Bone marrow (tissue), 2 donors: ENCODE data around the gene RNU6-7.

Source experiments
- DNase-seq, 2 donors: peaks; one replicate each; lab custom pipeline; 2025; lab: John Stamatoyannopoulos, UW

Gene RNU6-7

DNA sequence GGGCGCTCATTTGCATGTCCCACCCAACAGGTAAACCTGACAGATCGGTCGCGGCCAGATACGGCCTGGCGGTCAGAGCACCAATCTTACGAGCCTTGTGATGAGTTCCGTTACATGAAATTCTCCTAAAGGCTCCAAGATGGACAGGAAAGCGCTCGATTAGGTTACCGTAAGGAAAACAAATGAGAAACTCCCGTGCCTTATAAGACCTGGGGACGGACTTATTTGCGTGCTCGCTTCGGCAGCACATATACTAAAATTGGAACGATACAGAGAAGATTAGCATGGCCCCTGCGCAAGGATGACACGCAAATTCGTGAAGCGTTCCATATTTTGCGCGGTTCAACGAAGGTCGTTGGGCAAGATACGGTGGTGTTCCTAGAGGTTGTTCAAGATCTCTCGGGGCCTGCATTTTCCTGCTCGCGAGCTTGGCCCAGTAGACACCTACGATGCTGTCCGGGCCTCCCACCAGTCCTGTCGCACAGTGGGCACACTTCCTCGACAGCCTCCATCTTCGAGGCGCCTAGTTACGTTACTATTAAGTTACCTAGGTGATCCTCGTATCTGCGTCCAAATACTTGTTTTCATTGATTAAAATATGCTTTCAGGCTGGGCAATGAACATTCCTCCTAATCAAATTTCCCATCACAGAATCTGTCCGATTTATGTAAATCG, at the start of gene RNU6-7:
Gene RNU6-7, plus strand, starts transcription at position 230 of the 675 bp plus-strand sequence.
- DNase-seq, result no peak

DNA sequence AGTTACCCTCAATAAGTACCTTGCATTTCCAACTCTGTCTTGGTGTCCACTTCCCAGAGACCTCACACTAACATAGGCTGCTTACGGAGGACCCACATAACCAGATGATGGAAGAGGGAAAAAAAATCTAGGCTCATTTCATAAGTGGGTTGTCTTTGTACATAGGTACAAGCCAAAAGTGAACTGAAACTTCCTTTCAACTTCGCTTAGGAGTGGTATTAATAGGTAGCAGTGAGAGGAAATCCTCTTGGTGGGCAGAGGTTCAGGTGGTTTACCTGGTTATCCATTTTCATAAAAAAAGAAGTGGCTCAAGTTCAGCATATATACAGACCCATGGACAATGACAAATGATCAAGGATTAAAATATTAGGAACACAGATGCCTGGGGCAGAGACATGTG, 35.8 kb upstream of the RNU6-7 start:
- DNase-seq, result no peak

DNA sequence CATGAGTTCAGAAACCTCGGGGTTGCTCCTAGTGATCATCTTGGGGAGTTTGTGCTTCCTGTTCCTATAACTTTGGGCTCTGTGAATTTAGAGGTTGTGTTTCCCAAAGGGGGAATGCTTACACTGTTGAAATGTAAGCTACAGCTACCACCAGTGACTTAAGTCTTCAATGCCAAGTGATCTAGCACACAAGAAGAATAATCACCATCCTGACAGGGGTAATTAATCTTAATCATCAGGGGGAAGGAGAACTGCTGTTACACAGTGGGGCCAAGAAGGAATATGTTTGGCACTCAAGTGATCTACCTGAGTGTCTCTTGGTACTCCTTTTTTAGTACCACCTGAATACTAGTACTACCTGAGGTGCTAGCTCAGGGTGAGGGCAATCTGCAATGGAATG, 34.9 kb upstream of the RNU6-7 start:
- DNase-seq, result no peak

DNA sequence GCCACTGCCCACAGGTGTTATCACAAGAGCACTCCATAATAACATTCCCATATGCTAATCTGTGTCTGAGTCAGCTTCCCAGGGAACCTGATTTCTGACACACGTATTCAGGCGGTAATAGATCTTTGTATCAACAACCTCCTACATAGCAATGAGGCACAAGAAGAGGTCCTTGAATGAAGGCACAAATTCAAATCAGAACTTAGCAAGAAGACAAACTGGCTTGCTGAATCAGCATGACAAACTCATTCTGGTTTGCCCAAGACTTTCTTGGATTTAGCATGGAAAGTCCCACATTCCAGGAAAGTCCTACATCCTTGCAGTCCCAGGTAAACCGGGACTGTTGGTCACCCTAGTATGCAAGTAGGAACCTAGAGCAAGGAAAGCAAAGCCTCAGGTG, 33.9 kb upstream of the RNU6-7 start:
- DNase-seq, result no peak

DNA sequence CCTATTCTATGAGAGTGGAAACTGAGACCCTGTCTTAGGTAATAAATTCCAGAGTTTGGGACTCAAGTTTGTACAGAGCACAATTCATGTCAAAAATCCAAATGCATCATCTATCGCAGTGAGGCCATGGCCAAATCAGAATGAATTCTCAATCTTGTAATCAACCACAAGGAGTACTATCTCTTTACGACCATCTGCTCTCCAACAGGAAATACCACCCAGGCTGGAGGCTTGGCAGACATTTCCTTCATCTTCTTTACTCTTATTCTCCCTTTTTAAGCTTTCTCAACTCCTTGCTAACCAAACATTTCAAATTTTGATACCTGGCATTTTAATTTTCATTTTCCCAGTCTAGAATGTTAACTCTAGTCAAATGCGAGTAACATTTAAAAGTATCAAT, 32.7 kb upstream of the RNU6-7 start:
- peak in 1 of 2 donors; percentile 58 for DNase-seq

DNA sequence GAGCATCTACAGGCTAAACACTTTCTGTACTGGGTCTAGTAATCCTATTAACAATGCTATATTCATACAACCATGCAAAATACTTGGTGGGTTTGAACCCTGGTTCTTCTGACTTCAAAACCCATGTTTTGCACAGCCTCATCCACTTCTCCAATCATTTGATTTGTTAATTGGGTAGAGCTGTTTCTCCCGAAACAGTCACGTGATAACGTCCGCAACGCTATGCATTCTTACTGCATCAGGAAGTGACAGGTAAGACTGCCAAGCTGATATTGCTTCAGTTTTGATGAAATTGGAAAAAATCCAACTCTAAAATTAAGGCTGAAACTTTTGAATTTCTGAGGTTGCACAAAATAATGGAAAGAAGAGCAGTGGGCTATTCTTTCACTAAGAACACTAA, 30.4 kb upstream of the RNU6-7 start:
- no peak for DNase-seq

DNA sequence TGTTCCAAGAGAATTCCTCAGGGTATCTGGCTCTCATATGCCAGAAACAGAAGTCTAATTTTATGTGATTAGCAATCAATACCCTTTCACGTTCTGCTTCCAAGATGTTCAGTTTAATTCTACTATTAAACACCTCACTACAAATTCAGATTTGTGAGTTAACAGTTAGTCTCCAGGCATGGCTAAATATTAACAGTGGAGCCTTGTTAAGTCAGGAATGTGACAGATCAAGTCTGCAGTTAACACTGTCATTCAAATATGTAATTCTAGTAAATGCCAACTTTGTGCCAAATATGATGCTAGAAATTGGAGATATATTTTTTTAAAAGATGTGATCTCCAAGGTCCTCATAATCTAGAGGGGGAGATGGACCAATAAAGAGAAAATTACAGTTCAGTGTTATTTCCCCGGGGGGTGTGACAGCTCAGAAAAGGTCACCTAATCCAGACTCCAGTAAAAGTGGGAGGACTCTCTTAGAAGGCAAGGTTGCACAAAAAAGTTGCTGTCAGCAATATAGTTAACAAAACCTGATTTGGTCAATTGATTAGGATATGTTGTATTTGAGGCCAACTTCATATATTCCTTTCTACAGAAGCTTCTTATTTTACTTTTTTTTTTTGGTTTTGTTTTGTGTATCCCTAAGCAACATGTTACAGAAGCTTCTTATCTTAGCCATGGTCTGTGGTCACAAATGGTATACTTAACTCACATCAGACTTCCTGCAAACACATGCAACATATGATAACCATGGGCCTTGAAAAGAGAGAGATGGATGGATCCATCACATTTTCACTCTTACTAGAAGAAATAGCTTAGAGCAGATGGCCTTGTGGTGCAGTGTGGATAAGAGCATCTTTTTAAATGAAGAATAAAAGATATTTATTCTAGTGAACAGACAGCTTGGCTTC, 18.4 kb upstream of the RNU6-7 start:
- peak in 1 of 2 donors; percentile 17 for DNase-seq

DNA sequence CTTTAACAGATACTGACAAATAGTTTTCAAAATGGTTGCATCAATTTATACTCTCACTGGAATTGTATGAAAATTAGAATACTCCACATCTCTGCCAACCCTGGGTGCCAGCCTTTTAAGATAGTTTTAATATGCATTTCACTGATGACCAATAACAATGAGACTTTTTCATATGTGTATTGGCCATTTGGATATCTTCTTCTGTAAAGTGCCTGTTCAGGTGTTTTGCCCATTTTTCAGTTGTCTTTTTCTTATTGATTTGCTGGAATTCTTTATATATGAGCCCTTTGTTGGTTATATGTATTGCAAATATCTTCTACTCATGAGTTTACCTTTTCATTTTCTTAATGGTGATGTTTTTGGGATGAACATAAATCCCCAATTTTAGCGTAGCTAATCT, 16.7 kb upstream of the RNU6-7 start:
- DNase-seq, result no peak

DNA sequence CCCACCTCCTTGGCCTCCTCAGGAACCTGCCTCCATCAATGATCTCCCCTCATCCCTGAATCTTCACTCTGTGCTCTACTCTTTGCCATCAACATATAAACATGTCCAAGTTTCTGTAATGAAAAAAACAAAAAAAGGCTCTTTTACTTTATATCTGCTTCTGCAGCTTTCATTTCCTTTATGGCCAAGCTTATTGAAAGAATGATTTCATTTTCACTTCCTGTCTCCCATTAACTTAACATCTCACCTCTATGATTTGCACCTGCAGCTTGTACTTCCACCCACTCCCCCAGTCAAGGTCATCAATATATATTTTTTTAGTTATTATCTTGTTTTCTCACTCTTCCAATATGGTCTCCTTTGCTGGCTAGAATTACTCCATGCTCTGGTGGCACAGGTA, 15.6 kb upstream of the RNU6-7 start:
- DNase-seq, result no peak

DNA sequence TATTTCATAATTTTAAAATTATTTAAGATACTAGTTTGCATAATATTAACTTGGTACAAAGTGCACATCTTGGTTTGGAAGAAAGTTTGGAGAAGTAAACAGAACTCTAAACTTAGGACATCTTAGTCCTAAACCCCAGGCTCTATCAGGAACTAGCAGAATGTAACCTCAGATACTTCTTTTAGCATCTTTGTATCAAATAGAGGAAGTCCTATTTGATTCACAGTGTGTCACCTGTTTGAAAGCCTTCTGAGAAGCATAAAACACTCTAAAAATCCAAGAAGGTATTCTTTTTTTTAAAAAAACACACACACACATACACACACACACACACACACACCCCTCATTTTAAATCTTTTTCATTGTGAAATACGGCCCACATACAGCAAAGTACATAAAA, 12.0 kb upstream of the RNU6-7 start:
- DNase-seq, result no peak

DNA sequence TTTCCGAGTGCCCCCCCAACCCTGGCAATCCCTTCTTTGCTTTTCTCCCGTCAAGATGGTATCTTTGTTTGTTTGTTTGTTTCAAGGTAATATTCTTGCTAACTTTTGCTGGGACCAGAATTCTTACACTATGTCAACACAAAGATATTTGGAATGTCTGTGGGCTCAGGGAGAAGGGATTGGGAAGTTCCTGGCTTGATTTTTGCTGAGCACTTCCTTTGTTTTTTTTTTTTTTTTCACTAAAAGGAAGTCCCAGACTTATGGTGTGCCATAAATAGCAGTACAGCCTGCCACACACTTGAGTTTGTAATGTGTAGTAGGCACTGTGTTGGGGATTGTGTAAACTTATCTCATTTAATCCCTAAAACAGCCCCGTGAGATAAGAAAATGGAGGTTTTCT, 11.2 kb upstream of the RNU6-7 start:
- DNase-seq, result no peak

DNA sequence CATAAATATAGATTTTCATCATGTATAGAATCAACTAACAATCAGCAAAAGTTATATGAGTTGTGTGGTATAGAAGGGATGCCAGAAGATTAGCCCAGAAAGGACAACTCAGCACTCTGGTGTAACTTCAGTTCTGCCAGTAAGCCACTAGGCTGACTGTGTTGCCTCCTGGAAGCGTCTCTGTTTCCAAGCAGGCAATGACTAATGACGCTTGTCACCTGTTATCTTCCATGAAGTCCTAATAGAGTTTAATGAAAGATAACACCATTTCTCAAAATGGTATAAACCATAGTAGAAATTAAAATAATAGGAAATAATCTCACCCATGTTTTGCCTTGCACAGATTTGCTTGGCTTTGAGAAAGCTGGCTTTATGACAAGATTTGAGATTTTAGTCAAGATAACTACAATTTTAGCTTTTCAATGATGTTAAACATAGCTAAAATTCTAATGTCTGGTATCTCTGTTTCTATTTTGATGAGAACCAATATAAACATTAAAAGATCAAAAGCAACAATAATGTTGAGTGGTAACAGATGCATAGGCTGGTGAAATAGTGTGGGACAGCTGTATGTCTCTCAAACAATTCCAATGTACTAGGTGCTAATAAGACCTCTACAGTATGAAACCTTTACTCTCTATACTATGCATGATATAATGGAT, 9.0 kb upstream of the RNU6-7 start:
- DNase-seq, result no peak

DNA sequence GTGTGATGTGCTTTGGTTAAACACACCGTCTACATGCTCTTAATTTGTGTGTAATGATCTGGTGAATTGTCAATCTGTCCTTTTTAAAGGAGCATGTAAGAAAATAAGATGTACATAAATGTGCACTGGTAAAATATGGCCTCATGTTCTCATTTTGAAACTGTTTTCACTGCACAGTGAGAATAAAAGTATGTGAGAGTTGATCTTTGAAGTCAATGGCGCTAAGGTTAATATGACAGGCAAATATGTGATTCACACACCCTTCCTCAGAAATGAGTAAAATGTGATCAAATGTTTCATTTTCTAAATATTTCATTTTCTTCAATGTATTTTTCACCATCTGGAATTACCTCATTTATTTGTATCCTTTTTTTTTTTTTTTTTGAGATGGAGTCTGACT, 8.3 kb upstream of the RNU6-7 start:
- no peak for DNase-seq

DNA sequence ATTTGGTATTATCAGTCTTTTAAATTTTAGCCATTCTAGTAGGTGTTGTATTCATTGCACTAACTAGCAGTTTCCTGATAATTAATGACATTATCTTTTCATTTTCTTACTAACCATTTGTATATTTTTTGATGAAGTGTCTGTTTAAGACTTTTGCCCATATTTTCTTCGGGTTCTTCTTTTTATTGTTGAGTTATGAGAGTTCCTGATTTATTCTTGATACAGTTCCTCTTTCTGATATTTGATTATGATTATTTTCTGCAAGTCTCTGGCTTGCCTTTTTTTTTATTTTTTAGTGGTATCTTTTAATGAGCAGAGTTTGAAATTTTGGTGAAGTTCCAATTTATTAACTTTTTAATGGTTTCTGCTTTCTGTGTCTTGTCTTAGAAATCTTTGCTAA, 6.2 kb upstream of the RNU6-7 start:
- no peak for DNase-seq

DNA sequence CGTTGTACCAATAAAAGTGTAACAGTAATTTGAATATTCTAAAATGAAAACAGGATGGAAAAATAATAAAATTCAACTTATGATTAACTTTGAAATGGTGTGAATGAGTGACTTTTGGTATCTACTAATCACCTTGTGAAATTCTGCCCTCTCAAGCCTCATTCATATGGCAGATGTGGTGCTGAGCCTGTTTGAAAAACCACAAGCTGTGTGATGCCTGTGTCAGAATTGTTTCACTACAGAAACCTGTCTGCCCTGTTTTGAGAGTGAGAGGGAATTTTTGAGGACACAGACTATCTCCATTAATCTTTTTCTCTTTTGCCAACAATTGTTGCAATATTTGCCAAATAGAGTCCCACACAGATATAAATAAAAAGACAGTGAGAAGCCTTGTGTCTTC, 3.9 kb upstream of the RNU6-7 start:
- no peak for DNase-seq

DNA sequence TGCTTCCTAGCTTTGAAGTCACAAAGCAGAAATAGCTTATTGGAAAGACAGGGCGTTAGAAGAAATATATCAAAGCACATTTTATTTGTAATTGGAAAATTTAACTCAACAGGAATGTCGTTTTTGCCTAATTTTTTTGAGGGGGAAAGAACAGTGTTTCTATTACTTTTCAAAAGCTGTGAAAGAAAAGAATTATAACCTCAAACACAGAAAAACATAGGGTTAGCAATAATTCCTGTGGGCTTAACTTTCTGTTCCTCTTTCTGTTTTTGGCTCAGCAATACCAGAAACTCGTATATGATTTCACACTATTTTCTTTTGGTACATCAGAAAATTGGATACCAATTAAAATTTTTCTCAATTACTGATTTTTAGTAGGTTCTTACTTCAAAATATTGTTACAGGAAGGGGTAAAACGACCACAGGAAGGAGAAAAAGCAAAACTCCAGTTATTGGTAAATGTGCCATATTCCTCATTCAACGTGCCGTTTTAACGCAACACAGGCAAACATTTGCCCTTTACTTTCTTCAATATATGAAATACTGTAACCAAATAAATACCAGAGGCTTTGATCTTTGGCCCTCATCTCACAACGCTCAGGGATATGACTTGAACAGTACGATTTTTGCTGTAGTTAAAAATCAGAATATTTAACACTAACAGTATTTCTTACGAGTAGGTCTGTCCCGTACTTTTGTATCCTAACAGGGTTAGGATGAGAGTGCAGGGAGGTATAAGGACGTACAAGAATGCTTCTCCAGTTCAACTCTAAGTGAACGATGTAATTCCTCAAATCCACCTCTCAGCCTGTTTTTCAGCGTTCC, 1.3 kb upstream of the RNU6-7 start:
- DNase-seq, result no peak

DNA sequence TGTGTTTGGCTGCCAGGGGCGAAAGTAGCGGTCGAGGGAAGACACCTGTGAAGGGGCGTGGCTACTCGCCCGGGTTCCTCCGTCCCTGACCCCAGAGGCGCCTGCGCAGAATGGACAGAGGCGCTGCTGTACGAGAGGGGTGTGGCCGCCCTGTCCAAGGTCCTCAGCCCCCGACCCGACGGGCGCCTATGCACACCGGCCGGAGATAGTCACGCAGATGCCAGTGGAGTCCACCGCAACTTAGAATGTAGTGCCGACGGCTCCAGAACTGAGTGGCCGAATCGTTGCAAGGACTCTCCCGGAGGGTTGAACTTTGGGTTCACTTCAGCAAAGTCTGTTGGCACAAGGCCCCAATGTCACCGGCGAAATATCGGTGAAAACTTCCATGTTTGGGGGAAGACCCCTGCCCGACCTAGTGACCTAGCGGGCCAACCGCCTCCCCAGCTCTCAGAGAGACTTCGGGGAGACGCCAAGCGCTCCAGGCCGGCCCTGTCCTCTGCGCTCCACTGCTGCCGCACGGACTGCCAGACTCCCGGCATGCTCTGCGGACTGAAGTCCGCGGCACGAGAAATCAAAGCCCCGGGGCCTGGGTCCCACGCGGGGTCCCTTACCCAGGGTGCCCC, 541 bp upstream of the RNU6-7 start:
- DNase-seq, result peak in 1 of 2 donors; percentile 43

DNA sequence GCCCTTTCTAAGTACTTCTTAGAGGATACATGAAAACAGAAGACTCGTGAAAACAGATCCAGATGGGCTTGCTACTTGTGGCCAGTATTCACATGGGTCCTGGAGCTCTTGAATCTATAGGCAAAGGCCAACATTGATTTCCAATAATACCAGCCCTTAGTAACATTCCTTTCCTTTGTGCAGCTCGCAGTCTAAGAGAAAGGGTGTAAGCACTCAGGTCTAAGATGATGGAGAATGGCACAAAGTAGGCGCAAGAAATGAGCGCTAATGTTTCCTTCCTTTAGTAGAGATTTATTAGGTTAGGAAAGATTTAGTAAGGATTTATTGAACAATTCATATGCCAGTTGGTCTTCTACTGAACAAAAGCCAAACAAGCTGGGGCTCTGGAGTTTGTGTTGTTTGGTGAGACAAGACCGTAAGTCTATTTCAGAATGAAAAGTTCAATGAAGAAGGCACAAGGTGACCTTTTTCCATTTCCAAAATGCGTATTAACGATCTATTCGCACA, 699 bp downstream of the RNU6-7 start:
- DNase-seq, result no peak

DNA sequence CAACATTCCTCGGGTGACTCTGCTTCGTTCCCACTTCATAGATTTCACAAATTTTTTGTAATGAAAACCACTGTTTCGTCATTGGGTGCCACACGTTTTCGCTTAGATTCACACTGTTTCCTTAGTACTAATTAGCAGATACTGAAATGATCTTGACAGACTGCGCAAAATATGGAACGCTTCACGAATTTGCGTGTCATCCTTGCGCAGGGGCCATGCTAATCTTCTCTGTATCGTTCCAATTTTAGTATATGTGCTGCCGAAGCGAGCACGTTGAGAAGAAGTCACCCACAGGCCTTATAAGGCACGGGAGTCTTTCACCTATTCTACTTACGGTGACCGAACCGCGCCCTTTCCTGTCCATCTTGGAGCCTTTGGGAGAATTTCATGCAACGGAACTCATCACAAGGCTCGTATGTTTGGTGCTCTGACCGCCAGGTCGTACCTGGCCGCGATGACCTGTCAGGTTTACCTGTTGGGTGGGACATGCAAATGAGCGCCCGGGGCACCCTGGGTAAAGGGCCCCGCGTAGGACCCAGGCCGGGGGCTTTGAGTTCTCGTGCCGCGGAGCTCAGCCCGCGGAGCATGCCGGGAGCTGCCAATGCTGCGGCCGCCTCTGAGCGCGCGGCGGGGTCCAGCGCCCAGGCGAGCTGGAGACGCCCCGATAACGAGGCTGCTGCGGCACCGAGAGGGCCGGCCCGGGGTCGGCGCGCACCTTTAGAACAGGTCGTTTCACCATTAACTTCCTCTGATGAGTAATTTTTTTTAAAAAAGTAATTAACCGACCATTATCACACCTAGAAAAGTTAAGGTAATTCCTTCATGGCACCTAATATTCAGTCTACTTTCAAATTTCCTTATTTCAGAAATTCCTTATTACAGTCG, 1.4 kb downstream of the RNU6-7 start, which contains the start of gene RNU6-8:
Gene RNU6-8, minus strand, starts transcription at position 272 of the 885 bp plus-strand sequence.
- DNase-seq, result peak; percentile 32 to 49

DNA sequence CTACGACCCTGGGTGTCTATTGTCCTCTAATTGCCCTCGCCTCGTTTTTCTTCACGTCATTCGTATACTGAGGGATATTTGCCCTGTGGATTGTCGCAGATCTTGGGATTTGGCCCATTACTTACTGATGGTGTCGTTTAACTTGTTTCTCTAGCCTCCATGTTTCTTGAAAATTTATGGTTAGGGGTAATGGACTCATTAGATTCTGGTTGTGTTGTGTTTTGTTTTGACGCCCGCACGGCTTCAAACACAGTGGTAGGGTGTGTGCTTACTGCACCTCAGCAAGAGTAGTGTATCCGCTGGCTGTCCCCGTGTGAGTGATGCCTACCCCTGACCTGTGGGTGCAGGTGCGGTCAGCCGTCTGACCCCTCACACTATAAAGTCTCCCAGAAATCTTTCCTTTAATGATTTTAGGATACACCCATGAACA, 2.1 kb downstream of the RNU6-7 start:
- no peak for DNase-seq
